ENCODE data around the gene STARD8. TPM values are rescaled to one million over a fixed set of nuclear protein-coding genes. Genes with fewer than 3 reads are reported as not detected.
"Not testable (repeated sequence)": the region's sequence is repeated elsewhere in the genome, so short reads cannot be mapped to it uniquely, and the experiment has no call there.

STARD8 gene
- polyA plus RNA-seq, 1 donor: 23.5 TPM

- no peak for DNase-seq (ENCODE audit: low read depth)
These were observed 70.4 kb downstream of the STARD8 start for GRCh38 chrX:68717663-68718442.

GRCh38 chrX:68718443-68718820 is 71.0 kb downstream of the STARD8 start:
- no peak for DNase-seq (ENCODE audit: low read depth)

GRCh38 chrX:68719181-68719903 is 71.9 kb downstream of the STARD8 start:
- no peak for DNase-seq (ENCODE audit: low read depth)

- no peak for DNase-seq (ENCODE audit: low read depth)
These were observed 72.6 kb downstream of the STARD8 start for GRCh38 chrX:68719904-68720614.

GRCh38 chrX:68720851-68721250 is 73.4 kb downstream of the STARD8 start:
- no peak for DNase-seq (ENCODE audit: low read depth)

GRCh38 chrX:68721546-68721945 is 74.1 kb downstream of the STARD8 start:
- DNase-seq (ENCODE audit: low read depth): no peak

- no peak for DNase-seq (ENCODE audit: low read depth)
These were observed 74.8 kb downstream of the STARD8 start for GRCh38 chrX:68721991-68722860.

- no peak for DNase-seq (ENCODE audit: low read depth)
These were observed 76.2 kb downstream of the STARD8 start for GRCh38 chrX:68723491-68724155.

- DNase-seq (ENCODE audit: low read depth): no peak
These were observed 77.1 kb downstream of the STARD8 start for GRCh38 chrX:68724531-68725020.

- no peak for DNase-seq (ENCODE audit: low read depth)
These were observed 78.4 kb downstream of the STARD8 start for GRCh38 chrX:68725756-68726365.

- no peak for DNase-seq (ENCODE audit: low read depth)
These were observed 78.9 kb downstream of the STARD8 start for GRCh38 chrX:68726366-68726765.

- DNase-seq (ENCODE audit: low read depth): no peak
These were observed 80.2 kb downstream of the STARD8 start for GRCh38 chrX:68727696-68728095.

GRCh38 chrX:68728186-68728585 is 80.7 kb downstream of the STARD8 start:
- no peak for DNase-seq (ENCODE audit: low read depth)

GRCh38 chrX:68731254-68731653 is 83.8 kb downstream of the STARD8 start:
- no peak for DNase-seq (ENCODE audit: low read depth)

- no peak for DNase-seq (ENCODE audit: low read depth)
These were observed 85.5 kb downstream of the STARD8 start for GRCh38 chrX:68732906-68733493.

- no peak for DNase-seq (ENCODE audit: low read depth)
These were observed 87.8 kb downstream of the STARD8 start for GRCh38 chrX:68735266-68735665.

- DNase-seq (ENCODE audit: low read depth): not testable (repeated sequence)
These were observed 94.4 kb downstream of the STARD8 start for GRCh38 chrX:68741864-68742263.

- no peak for DNase-seq (ENCODE audit: low read depth)
These were observed 96.3 kb downstream of the STARD8 start for GRCh38 chrX:68743754-68744153.

GRCh38 chrX:68746988-68747387 is 99.5 kb downstream of the STARD8 start:
- DNase-seq (ENCODE audit: low read depth): no peak

GRCh38 chrX:68748030-68748429 is 100.6 kb downstream of the STARD8 start:
- no peak for DNase-seq (ENCODE audit: low read depth)

All from forelimb muscle (tissue), 1 donor.